22Rv1 (cell line): Measurements from ENCODE around the gene CBLN3.

Experiments
- H3K27ac ChIP-seq: fragments of 450-650 bp; 2 replicates; pipeline ENCODE4 v1.5.1; 2017
- CTCF ChIP-seq: fragments of 450-650 bp; IDR thresholded peaks from 2 replicates; pipeline ENCODE4 v1.5.1; 2017; ENCODE audit warnings: mild to moderate bottlenecking
- ZFX ChIP-seq: fragments of 450-650 bp; IDR thresholded peaks from 2 replicates; pipeline ENCODE4 v1.6.1; 2017; ENCODE audit warnings: antibody characterized with exemption, borderline replicate concordance

Gene CBLN3

GRCh38 chr14:24411443-24412389 lies 17.8 kb downstream of the CBLN3 start:
- no peak for TF ChIP-seq ZFX
- peak; percentile 74 for TF ChIP-seq CTCF
- H3K27ac ChIP-seq: no peak overlapping the region

GRCh38 chr14:24409956-24410355 lies 19.5 kb downstream of the CBLN3 start:
- TF ChIP-seq CTCF: no peak
- TF ChIP-seq ZFX: no peak
- H3K27ac ChIP-seq: no peak overlapping the region

GRCh38 chr14:24409192-24409591 lies 20.3 kb downstream of the CBLN3 start:
- H3K27ac ChIP-seq: no peak overlapping the region

GRCh38 chr14:24408764-24409163 lies 20.7 kb downstream of the CBLN3 start:
- H3K27ac ChIP-seq: no peak overlapping the region
- TF ChIP-seq ZFX (no peak), CTCF (no peak)

More at GRCh38 chr14:24409192-24409591, 20.3 kb downstream of the CBLN3 start:
- TF ChIP-seq CTCF (no peak), ZFX (no peak)

- TF ChIP-seq ZFX (no peak), CTCF (no peak)
Observed at GRCh38 chr14:24407608-24408325, 21.7 kb downstream of the CBLN3 start.

GRCh38 chr14:24406416-24406815 lies 23.1 kb downstream of the CBLN3 start:
- TF ChIP-seq CTCF (no peak), ZFX (no peak)
- H3K27ac ChIP-seq: no peak overlapping the region

More at GRCh38 chr14:24407608-24408325, 21.7 kb downstream of the CBLN3 start:
- H3K27ac ChIP-seq: no peak overlapping the region
